HepG2 (cell line): ENCODE measurements around the gene SEMA6B. TPM values are rescaled to one million over a fixed set of nuclear protein-coding genes. Genes with fewer than 3 reads are reported as not detected.

Experiments
- ELF3 ChIP-seq: IDR thresholded peaks from 2 replicates; pipeline ENCODE4 v1.6.1; 2016; ENCODE audit warnings: missing genetic modification reagents, missing compliant biosample characterization
- FOSL1 ChIP-seq: sonication (generic); formaldehyde crosslinking; IDR thresholded peaks from 2 replicates; pipeline ENCODE4 v1.9.0; 2021; ENCODE audit warnings: missing genetic modification reagents, borderline replicate concordance
- FOXO1 ChIP-seq: sonication (generic); formaldehyde crosslinking; IDR thresholded peaks from 2 replicates; pipeline ENCODE4 v1.4.0; 2020; ENCODE audit warnings: missing genetic modification reagents
- MED13 ChIP-seq: sonication (generic); formaldehyde crosslinking; IDR thresholded peaks from 2 replicates; pipeline ENCODE4 v1.5.0; 2020; ENCODE audit warnings: missing genetic modification reagents
- NPAS2 ChIP-seq: sonication (generic); formaldehyde crosslinking; IDR thresholded peaks from 2 replicates; pipeline ENCODE4 v1.8.0; 2022; ENCODE audit warnings: mild to moderate bottlenecking, missing genetic modification reagents, borderline replicate concordance
- PRPF4 ChIP-seq: fragments of 200-400 bp; formaldehyde crosslinking; IDR thresholded peaks from 2 replicates; pipeline ENCODE4 v1.6.1; 2016; ENCODE audit warnings: low read length, low read depth; ENCODE audit not compliant: poor library complexity, severe bottlenecking
- RFXANK ChIP-seq: IDR thresholded peaks from 2 replicates; pipeline ENCODE4 v1.6.1; 2016
- SATB2 ChIP-seq: sonication (generic); formaldehyde crosslinking; IDR thresholded peaks from 2 replicates; pipeline ENCODE4 v1.5.0; 2020; ENCODE audit warnings: missing genetic modification reagents
- SMARCC2 ChIP-seq: fragments of 450-650 bp; IDR thresholded peaks from 2 replicates; pipeline ENCODE4 v1.6.1; 2017; ENCODE audit warnings: antibody characterized with exemption, mild to moderate bottlenecking
- ZNF10 ChIP-seq: sonication (generic); formaldehyde crosslinking; IDR thresholded peaks from 2 replicates; pipeline ENCODE4 v1.4.0; 2020; ENCODE audit warnings: mild to moderate bottlenecking, low read depth, missing genetic modification reagents, borderline replicate concordance
- ZNF180 ChIP-seq: sonication (generic); formaldehyde crosslinking; IDR thresholded peaks from 2 replicates; pipeline ENCODE4 v1.4.0; 2020; ENCODE audit warnings: low read depth, missing genetic modification reagents, borderline replicate concordance
- ZNF883 ChIP-seq: sonication (generic); formaldehyde crosslinking; IDR thresholded peaks from 2 replicates; pipeline ENCODE4 v1.5.1; 2020; ENCODE audit warnings: mild to moderate bottlenecking, missing genetic modification reagents; ENCODE audit errors: not compliant biosample characterization
- ZSCAN22 ChIP-seq: sonication (generic); formaldehyde crosslinking; IDR thresholded peaks from 2 replicates; pipeline ENCODE4 v1.4.0; 2020; ENCODE audit warnings: mild to moderate bottlenecking, missing genetic modification reagents
- polyA plus RNA-seq, 8 experiments: library from polyadenylated mRNA; depleted of rRNA in 3 of 8; stranded (reverse) in 7 of 8; unstranded in 1 of 8; fragments of >200 nt; fragmentation: Illumina TruSeq in 4 of 8; extraction: Trizol in 4 of 8; gene quantifications; 2 replicates each; pipeline versions ENCODE4 v1.2.1 to v1.2.3, GENCODE V29; 2011 to 2016; ENCODE audit warnings: low read depth in 4 of 8, missing spikeins in 1 of 8, mixed read lengths in 1 of 8; ENCODE audit not compliant: insufficient read depth in 1 of 8
- total RNA-seq, 5 experiments: library from RNA; depleted of rRNA; stranded (reverse); fragments of >200 nt; fragmentation: Illumina TruSeq; extraction: Trizol; gene quantifications; 2 replicates each; pipeline ENCODE4 v1.2.3, GENCODE V29; 2016; ENCODE audit warnings: low read depth in 1 of 5
- TF ChIP-seq, protein P1 (sequence below): sonication (generic); formaldehyde crosslinking; IDR thresholded peaks from 2 replicates; pipeline ENCODE4 v1.8.0; 2022; ENCODE audit warnings: missing genetic modification reagents, mild to moderate bottlenecking, borderline replicate concordance
- TF ChIP-seq, protein P2 (sequence below): sonication (generic); formaldehyde crosslinking; IDR thresholded peaks from 2 replicates; pipeline ENCODE4 v1.8.0; 2022; ENCODE audit warnings: missing genetic modification reagents, mild to moderate bottlenecking, inconsistent platforms, borderline replicate concordance
- TF ChIP-seq, protein P3 (sequence below): sonication (generic); formaldehyde crosslinking; IDR thresholded peaks from 2 replicates; pipeline ENCODE4 v1.4.0; 2020; ENCODE audit warnings: missing genetic modification reagents
- TF ChIP-seq, protein P4 (sequence below): sonication (generic); formaldehyde crosslinking; IDR thresholded peaks from 2 replicates; pipeline ENCODE4 v1.5.1; 2020; ENCODE audit warnings: missing genetic modification reagents, mild to moderate bottlenecking, borderline replicate concordance
- TF ChIP-seq, protein P5 (sequence below): sonication (generic); IDR thresholded peaks from 2 replicates; pipeline ENCODE4 v1.6.1; 2016; ENCODE audit warnings: low read depth, borderline replicate concordance
- TF ChIP-seq, protein P6 (sequence below): sonication (generic); formaldehyde crosslinking; IDR thresholded peaks from 2 replicates; pipeline ENCODE4 v1.4.0; 2020; ENCODE audit warnings: missing genetic modification reagents, mild to moderate bottlenecking, borderline replicate concordance

Gene SEMA6B
- total and polyA plus RNA-seq, 2 of the 13 experiments (the other 11 are each of a cell fraction or from before 2014, with no cell fraction given) = 45.5 to 67.1 TPM

DNA sequence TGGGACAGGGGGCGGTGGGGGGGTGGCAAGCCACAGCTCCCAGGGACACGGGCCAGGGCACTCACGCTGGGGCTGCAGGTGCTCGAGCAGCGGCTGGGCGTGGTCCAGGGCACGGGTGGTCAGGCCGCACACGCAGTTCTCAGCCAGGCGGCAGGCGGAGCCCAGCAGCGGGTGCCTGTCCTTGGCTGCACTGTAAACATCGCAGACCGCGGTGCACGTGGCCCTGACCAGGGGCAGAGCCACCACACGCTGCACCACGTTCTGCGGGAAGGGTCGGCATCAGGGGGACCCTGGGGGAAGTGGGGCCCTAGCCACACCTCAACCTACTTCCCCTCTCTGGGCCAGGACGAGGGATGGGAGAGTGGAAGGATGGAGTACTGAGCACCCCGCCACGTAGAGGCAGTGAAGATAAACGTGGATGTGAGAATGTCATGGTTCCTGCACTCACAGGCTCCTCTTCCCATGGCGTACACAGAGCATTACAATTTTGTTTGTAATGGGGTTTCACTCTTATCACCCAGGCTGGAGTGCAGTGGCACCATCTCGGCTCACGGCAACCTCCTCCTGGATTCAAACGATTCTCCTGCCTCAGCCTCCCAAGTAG, 27.8 kb downstream of the SEMA6B start (continued):
- TF ChIP-seq, protein P1, sequence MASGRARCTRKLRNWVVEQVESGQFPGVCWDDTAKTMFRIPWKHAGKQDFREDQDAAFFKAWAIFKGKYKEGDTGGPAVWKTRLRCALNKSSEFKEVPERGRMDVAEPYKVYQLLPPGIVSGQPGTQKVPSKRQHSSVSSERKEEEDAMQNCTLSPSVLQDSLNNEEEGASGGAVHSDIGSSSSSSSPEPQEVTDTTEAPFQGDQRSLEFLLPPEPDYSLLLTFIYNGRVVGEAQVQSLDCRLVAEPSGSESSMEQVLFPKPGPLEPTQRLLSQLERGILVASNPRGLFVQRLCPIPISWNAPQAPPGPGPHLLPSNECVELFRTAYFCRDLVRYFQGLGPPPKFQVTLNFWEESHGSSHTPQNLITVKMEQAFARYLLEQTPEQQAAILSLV (CRISPR knock-in tag) = peak; percentile 54
- TF ChIP-seq ZSCAN22 = no peak
- TF ChIP-seq, protein P2, sequence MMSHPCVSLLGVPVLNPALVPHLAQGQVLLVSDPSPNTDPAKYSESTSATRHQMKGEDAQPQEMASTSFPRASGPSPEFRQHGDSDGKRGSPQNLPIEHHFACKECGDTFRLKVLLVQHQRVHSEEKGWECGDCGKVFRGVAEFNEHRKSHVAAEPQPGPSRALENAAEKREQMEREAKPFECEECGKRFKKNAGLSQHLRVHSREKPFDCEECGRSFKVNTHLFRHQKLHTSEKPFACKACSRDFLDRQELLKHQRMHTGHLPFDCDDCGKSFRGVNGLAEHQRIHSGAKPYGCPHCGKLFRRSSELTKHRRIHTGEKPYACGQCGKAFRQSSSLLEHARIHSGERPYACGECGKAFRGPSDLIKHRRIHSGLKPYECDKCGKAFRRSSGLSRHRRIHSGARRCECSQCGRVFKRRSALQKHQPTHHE (CRISPR knock-in tag) = 0 out of 2 replicates have a peak, but pooled peaks have one; percentile 74
- no peak for TF ChIP-seq RFXANK (CRISPR knock-in tag)
- TF ChIP-seq PRPF4 = no peak
- 0 out of 2 replicates have a peak, but pooled peaks have one; percentile 22 for TF ChIP-seq ELF3 (CRISPR knock-in tag)
- TF ChIP-seq, protein P3, sequence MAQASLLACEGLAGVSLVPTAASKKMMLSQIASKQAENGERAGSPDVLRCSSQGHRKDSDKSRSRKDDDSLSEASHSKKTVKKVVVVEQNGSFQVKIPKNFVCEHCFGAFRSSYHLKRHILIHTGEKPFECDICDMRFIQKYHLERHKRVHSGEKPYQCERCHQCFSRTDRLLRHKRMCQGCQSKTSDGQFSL = no peak
- TF ChIP-seq ZNF10 (CRISPR knock-in tag) = no peak
- no peak for TF ChIP-seq FOSL1
- no peak for TF ChIP-seq SMARCC2
- TF ChIP-seq ZNF883 (CRISPR knock-in tag) = peak; percentile 82
- peak; percentile 67 for TF ChIP-seq SATB2 (CRISPR knock-in tag)
- TF ChIP-seq NPAS2 (CRISPR knock-in tag) = no peak
- TF ChIP-seq ZNF180 (CRISPR knock-in tag) = no peak
- TF ChIP-seq FOXO1 = peak; percentile 89
- TF ChIP-seq, protein P4, sequence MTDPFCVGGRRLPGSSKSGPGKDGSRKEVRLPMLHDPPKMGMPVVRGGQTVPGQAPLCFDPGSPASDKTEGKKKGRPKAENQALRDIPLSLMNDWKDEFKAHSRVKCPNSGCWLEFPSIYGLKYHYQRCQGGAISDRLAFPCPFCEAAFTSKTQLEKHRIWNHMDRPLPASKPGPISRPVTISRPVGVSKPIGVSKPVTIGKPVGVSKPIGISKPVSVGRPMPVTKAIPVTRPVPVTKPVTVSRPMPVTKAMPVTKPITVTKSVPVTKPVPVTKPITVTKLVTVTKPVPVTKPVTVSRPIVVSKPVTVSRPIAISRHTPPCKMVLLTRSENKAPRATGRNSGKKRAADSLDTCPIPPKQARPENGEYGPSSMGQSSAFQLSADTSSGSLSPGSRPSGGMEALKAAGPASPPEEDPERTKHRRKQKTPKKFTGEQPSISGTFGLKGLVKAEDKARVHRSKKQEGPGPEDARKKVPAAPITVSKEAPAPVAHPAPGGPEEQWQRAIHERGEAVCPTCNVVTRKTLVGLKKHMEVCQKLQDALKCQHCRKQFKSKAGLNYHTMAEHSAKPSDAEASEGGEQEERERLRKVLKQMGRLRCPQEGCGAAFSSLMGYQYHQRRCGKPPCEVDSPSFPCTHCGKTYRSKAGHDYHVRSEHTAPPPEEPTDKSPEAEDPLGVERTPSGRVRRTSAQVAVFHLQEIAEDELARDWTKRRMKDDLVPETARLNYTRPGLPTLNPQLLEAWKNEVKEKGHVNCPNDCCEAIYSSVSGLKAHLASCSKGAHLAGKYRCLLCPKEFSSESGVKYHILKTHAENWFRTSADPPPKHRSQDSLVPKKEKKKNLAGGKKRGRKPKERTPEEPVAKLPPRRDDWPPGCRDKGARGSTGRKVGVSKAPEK (CRISPR knock-in tag) = no peak
- TF ChIP-seq, protein P5, sequence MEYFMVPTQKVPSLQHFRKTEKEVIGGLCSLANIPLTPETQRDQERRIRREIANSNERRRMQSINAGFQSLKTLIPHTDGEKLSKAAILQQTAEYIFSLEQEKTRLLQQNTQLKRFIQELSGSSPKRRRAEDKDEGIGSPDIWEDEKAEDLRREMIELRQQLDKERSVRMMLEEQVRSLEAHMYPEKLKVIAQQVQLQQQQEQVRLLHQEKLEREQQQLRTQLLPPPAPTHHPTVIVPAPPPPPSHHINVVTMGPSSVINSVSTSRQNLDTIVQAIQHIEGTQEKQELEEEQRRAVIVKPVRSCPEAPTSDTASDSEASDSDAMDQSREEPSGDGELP = peak; percentile 26; the same call in 1 of the 2 replicates
- no peak for TF ChIP-seq MED13 (CRISPR knock-in tag)
- TF ChIP-seq, protein P6, sequence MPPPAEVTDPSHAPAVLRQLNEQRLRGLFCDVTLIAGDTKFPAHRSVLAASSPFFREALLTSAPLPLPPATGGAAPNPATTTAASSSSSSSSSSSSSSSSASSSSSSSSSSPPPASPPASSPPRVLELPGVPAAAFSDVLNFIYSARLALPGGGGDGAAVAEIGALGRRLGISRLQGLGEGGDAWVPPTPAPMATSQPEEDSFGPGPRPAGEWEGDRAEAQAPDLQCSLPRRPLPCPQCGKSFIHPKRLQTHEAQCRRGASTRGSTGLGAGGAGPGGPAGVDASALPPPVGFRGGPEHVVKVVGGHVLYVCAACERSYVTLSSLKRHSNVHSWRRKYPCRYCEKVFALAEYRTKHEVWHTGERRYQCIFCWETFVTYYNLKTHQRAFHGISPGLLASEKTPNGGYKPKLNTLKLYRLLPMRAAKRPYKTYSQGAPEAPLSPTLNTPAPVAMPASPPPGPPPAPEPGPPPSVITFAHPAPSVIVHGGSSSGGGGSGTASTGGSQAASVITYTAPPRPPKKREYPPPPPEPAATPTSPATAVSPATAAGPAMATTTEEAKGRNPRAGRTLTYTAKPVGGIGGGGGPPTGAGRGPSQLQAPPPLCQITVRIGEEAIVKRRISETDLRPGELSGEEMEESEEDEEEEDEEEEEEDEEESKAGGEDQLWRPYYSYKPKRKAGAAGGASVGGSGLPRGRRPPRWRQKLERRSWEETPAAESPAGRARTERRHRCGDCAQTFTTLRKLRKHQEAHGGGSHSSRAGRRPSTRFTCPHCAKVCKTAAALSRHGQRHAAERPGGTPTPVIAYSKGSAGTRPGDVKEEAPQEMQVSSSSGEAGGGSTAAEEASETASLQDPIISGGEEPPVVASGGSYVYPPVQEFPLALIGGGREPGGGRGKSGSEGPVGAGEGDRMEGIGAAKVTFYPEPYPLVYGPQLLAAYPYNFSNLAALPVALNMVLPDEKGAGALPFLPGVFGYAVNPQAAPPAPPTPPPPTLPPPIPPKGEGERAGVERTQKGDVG (CRISPR knock-in tag) = no peak
